GM12878 (cell line): ENCODE measurements around the gene SCARB1. TPM values are rescaled to one million over a fixed set of nuclear protein-coding genes. Genes with fewer than 3 reads are reported as not detected.

Experiments
- ATAC-seq: fragments of 200-7000 bp; cut with Tn5 transposase; 3 replicates; pipeline ENCODE4 v1.9.1; 2020; ENCODE audit warnings: mild to moderate bottlenecking, moderate library complexity
- BruUV-seq: library from RNA; stranded (reverse); fragments of 400-500 nt; replicated peaks from 2 replicates; lab custom pipeline; 2021; lab: Mats Ljungman, UMichigan
- CTCF ChIA-PET: fragments of 300-600 bp; sonication (Branson Sonifier 250); formaldehyde crosslinking; extraction: SDS; loops from one replicate; lab custom pipeline; 2021; ENCODE audit warnings: inconsistent platforms; lab: Yijun Ruan, JAX
- POLR2A ChIA-PET: fragments of 350-600 bp; formaldehyde crosslinking; extraction: SDS; loops from one replicate; lab custom pipeline; 2021; ENCODE audit warnings: inconsistent platforms; lab: Charles Lee
- RAD21 ChIA-PET: fragments of 300-600 bp; sonication (Branson Sonifier 250); formaldehyde crosslinking; loops from one replicate; lab custom pipeline; 2023; ENCODE audit warnings: antibody characterized with exemption; ENCODE audit not compliant: unreplicated experiment; lab: Charles Lee
- SMC1A ChIA-PET: fragments of 300-600 bp; sonication (Branson Sonifier 250); formaldehyde crosslinking; loops from one replicate; lab custom pipeline; 2023; ENCODE audit not compliant: unreplicated experiment, uncharacterized antibody; lab: Charles Lee
- DNase-seq: peaks from one replicate; pipeline ENCODE4 v3.0.0-alpha.2; 2011; ENCODE audit warnings: low read depth, low spot score
- FAIRE-seq: peaks from 3 replicates; lab custom pipeline; 2011; peaks lifted over from hg19 to GRCh38; lab: Jason Lieb, UNC
- H2AFZ ChIP-seq: 2 replicates; pipeline ENCODE4 v1.6.0; 2011; ENCODE audit warnings: low read depth, low read length, control low read depth; ENCODE audit not compliant: control insufficient read depth
- H3K27ac ChIP-seq: 2 replicates; pipeline ENCODE4 v1.5.1; 2011; ENCODE audit warnings: control low read depth; ENCODE audit not compliant: control insufficient read depth, insufficient read depth
- H3K27me3 ChIP-seq, 2 experiments: replicated peaks in 1 of 2; 2 replicates each; pipeline versions ENCODE4 v1.6.0 to v1.6.1; 2011; ENCODE audit warnings: low read length in 1 of 2; ENCODE audit not compliant: control insufficient read depth in 2 of 2, insufficient read depth in 2 of 2
- H3K36me3 ChIP-seq, 2 experiments: 2 replicates each; pipeline ENCODE4 v1.5.1; 2011; ENCODE audit warnings: low read length in 1 of 2; ENCODE audit not compliant: control insufficient read depth in 2 of 2, insufficient read depth in 2 of 2
- H3K4me1 ChIP-seq: 2 replicates; pipeline ENCODE4 v1.6.1; 2011; ENCODE audit warnings: mild to moderate bottlenecking, low read length, moderate library complexity, mixed read lengths; ENCODE audit not compliant: control insufficient read depth, insufficient read depth
- H3K4me2 ChIP-seq: 2 replicates; pipeline ENCODE4 v1.6.0; 2011; ENCODE audit warnings: control low read depth; ENCODE audit not compliant: control insufficient read depth, insufficient read depth
- H3K4me3 ChIP-seq: fragments of 200-600 bp; sonication (generic); 2 replicates; pipeline ENCODE4 v1.5.1; 2016
- H3K79me2 ChIP-seq: 2 replicates; pipeline ENCODE4 v1.6.0; 2011; ENCODE audit warnings: low read length; ENCODE audit not compliant: control insufficient read depth, insufficient read depth
- H3K9ac ChIP-seq: 2 replicates; pipeline ENCODE4 v1.8.0; 2011; ENCODE audit warnings: low read length, control low read depth, mixed read lengths; ENCODE audit not compliant: control insufficient read depth, insufficient read depth
- H3K9me3 ChIP-seq: replicated peaks from 3 replicates; pipeline ENCODE4 v1.5.1; 2011; ENCODE audit warnings: mild to moderate bottlenecking, low read length; ENCODE audit not compliant: control insufficient read depth, insufficient read depth
- H4K20me1 ChIP-seq: 2 replicates; pipeline ENCODE4 v1.6.0; 2011; ENCODE audit not compliant: control insufficient read depth, insufficient read depth
- BACH1 ChIP-seq: fragments of 450-650 bp; IDR thresholded peaks from 2 replicates; pipeline ENCODE4 v1.6.1; 2017; ENCODE audit warnings: mild to moderate bottlenecking, borderline replicate concordance
- BRCA1 ChIP-seq: IDR thresholded peaks from 2 replicates; pipeline ENCODE4 v1.6.1; 2011; ENCODE audit warnings: low read depth, low read length, improper control_type of control experiment
- EED ChIP-seq: sonication (generic); IDR thresholded peaks from 2 replicates; pipeline ENCODE4 v1.6.1; 2016; ENCODE audit warnings: antibody characterized with exemption, low read depth
- ELK1 ChIP-seq: IDR thresholded peaks from 2 replicates; pipeline ENCODE4 v1.6.1; 2012; ENCODE audit warnings: low read depth, low read length, improper control_type of control experiment
- FOXM1 ChIP-seq: IDR thresholded peaks from 2 replicates; pipeline ENCODE4 v1.6.1; 2012; ENCODE audit warnings: low read depth, mild to moderate bottlenecking, inconsistent platforms, low read length, moderate library complexity
- GATAD2B ChIP-seq: fragments of 450-650 bp; conservative IDR thresholded peaks from 2 replicates; pipeline ENCODE4 v1.6.1; 2017; ENCODE audit warnings: low read depth, mild to moderate bottlenecking, moderate library complexity
- MLLT1 ChIP-seq: fragments of 450-650 bp; IDR thresholded peaks from 2 replicates; pipeline ENCODE4 v1.6.1; 2016; ENCODE audit warnings: mild to moderate bottlenecking
- NFXL1 ChIP-seq: fragments of 450-650 bp; IDR thresholded peaks from 2 replicates; pipeline ENCODE4 v1.6.1; 2017; ENCODE audit warnings: antibody characterized with exemption, mild to moderate bottlenecking, borderline replicate concordance
- NR2C2 ChIP-seq: IDR thresholded peaks from 2 replicates; pipeline ENCODE4 v1.6.1; 2011; ENCODE audit warnings: borderline replicate concordance, low read depth; ENCODE audit not compliant: control insufficient read depth, insufficient read length
- PAX8 ChIP-seq: fragments of 450-650 bp; IDR thresholded peaks from 2 replicates; pipeline ENCODE4 v1.6.1; 2017; ENCODE audit warnings: mild to moderate bottlenecking, moderate library complexity
- POLR2A ChIP-seq: IDR thresholded peaks from 2 replicates; pipeline ENCODE4 v1.6.1; 2011; ENCODE audit warnings: low read depth, mild to moderate bottlenecking, low read length
- RELA ChIP-seq: fragments of 450-650 bp; IDR thresholded peaks from 2 replicates; pipeline ENCODE4 v1.8.0; 2014; ENCODE audit warnings: borderline replicate concordance; ENCODE audit not compliant: partially characterized antibody
- REST ChIP-seq: IDR thresholded peaks from 2 replicates; pipeline ENCODE4 v1.6.1; 2012; ENCODE audit warnings: mild to moderate bottlenecking, low read depth, low read length
- TAF1 ChIP-seq: IDR thresholded peaks from 2 replicates; pipeline ENCODE4 v1.6.1; 2011; ENCODE audit warnings: mild to moderate bottlenecking, low read depth, low read length, borderline replicate concordance
- TCF12 ChIP-seq: IDR thresholded peaks from 2 replicates; pipeline ENCODE4 v1.6.1; 2011; ENCODE audit warnings: low read depth, mild to moderate bottlenecking, low read length
- ZNF217 ChIP-seq: fragments of 450-650 bp; IDR thresholded peaks from 2 replicates; pipeline ENCODE4 v1.6.1; 2017; ENCODE audit warnings: antibody characterized with exemption, mild to moderate bottlenecking
- ZNF274 ChIP-seq: IDR thresholded peaks from one replicate; pipeline ENCODE4 v1.8.0; 2011; ENCODE audit not compliant: insufficient read length, insufficient read depth
- WGBS: methylation state at CpG from one replicate; pipeline ENCODE4 v1.1.6; 2016; ENCODE audit warnings: low lambda C conversion rate; ENCODE audit not compliant: insufficient replicate concordance, insufficient coverage; ENCODE audit errors: missing lambda C conversion rate; 5-methylcytosine and 5-hydroxymethylcytosine counted together
- in situ Hi-C: fragments of 300-500 bp; cut with MboI; formaldehyde crosslinking; loops from 9 replicates; pipeline ENCODE4 v1.14.3; 2018; ENCODE audit warnings: mixed read lengths
- intact Hi-C: fragments of 100-400 bp; cut with micrococcal nuclease; formaldehyde crosslinking; loops from one replicate; pipeline ENCODE4 v1.14.2; 2022; ENCODE audit not compliant: unreplicated experiment
- polyA plus RNA-seq, 11 experiments: library from polyadenylated mRNA; depleted of rRNA in 4 of 11; unstranded in 6 of 11; stranded (reverse) in 5 of 11; fragments of >200 nt; fragmentation: Nextera tagmentation in 4 of 11; fragmentation: Illumina TruSeq in 1 of 11; extraction: Ambion mirVana in 4 of 11; extraction: Trizol in 1 of 11; gene quantifications; 1 replicate in 1 of 11; 2 replicates in 10 of 11; pipeline versions ENCODE4 v1.2.1 to v1.2.3, GENCODE V29; 2011 to 2016; ENCODE audit warnings: inconsistent platforms in 2 of 11, missing spikeins in 2 of 11, low read depth in 1 of 11
- total RNA-seq, 4 experiments: library from RNA; depleted of rRNA in 3 of 4; stranded (reverse); fragments of >200 nt in 3 of 4; fragmentation: Illumina TruSeq in 1 of 4; extraction: Trizol in 1 of 4; gene quantifications; 2 replicates each; pipeline versions ENCODE4 v1.2.1 to v1.2.3, GENCODE V29; 2013 to 2021

Gene SCARB1
- total and polyA plus RNA-seq, 10 of the 15 experiments (the other 5 are each of a cell fraction or from before 2014, with no cell fraction given) = 0.34 to 104 (median 63.1) TPM

- ChIA-PET POLR2A (no interaction called here), RAD21 (no interaction called here), SMC1A (interaction anchor here (0.9 kb wide), 1 partner anchor 35 kb away, joined by 3 read pairs; no protein-coding TSS in a partner anchor), CTCF (no interaction called here)
- Histone ChIP-seq H2AFZ (no peak overlapping the region), H4K20me1 (no peaks in the 10 kb centered on the region), H3K9ac (no peak overlapping the region), H3K4me2 (no peak overlapping the region), H3K27me3 (no peaks in the 10 kb centered on the region), H3K27ac (no peak overlapping the region), H3K9me3 (no peaks in the 10 kb centered on the region), H3K36me3 (peaks cover 20 to 29% of the 10 kb centered on the region in 2 experiments), H3K4me3 (no peak overlapping the region), H3K4me1 (peaks cover 25% of the 10 kb centered on the region), H3K79me2 (no peaks in the 10 kb centered on the region)
- intact Hi-C loops (no loop called here), in situ Hi-C loops (no loop called here)
- ATAC-seq = no peak
- DNase-seq = no peak
- no peak for FAIRE-seq
- over 99% methylated on average over 15 of the region's 15 CpGs for WGBS
- BruUV-seq = no TSS peak
- TF ChIP-seq NFXL1 (no peak), BRCA1 (no peak), TAF1 (no peak), BACH1 (no peak), ZNF274 (no peak), REST (no peak), MLLT1 (no peak), ELK1 (no peak), POLR2A (no peak), GATAD2B (no peak), PAX8 (no peak), NR2C2 (no peak), TCF12 (no peak), RELA (no peak), ZNF217 (no peak), EED (no peak), FOXM1 (no peak)
These were observed 70.7 kb downstream of the SCARB1 start for GRCh38 chr12:124792961-124793441.
